Adrenal gland (tissue), 5 donors: ENCODE measurements around the gene HNRNPA3.

Experiments used
- CTCF ChIP-seq, 6 experiments: fragments of 450-650 bp in 4 of 6; fragments of 200-600 bp in 2 of 6; sonication (generic) in 1 of 6; IDR thresholded peaks; 1 replicate in 5 of 6; 2 replicates in 1 of 6; pipeline versions ENCODE4 v1.5.1 to v1.8.0; 2016 to 2021; ENCODE audit warnings: antibody characterized with exemption in 6 of 6, mild to moderate bottlenecking in 2 of 6, moderate library complexity in 1 of 6
- POLR2A ChIP-seq, 2 donors: fragments of 450-650 bp; IDR thresholded peaks; one replicate each; pipeline ENCODE4 v1.6.1; 2017; ENCODE audit warnings: antibody characterized with exemption in 2 of 2, mild to moderate bottlenecking in 2 of 2, moderate library complexity in 1 of 2
- donor health status: DM: no; HTN: no; CAD: no.

- TF ChIP-seq POLR2A (IDR thresholded peaks at IDR 0.05) (no peak), CTCF (IDR thresholded peaks at IDR 0.05) (no peak)
These were observed 19.6 kb downstream of the HNRNPA3 start for GRCh38 chr2:177232098-177232704.
